ENCODE measurements around the gene CIZ1.
A peak's percentile ranks its signal among the peaks of the same experiment; 100 is the strongest.

The CIZ1 gene

DNA sequence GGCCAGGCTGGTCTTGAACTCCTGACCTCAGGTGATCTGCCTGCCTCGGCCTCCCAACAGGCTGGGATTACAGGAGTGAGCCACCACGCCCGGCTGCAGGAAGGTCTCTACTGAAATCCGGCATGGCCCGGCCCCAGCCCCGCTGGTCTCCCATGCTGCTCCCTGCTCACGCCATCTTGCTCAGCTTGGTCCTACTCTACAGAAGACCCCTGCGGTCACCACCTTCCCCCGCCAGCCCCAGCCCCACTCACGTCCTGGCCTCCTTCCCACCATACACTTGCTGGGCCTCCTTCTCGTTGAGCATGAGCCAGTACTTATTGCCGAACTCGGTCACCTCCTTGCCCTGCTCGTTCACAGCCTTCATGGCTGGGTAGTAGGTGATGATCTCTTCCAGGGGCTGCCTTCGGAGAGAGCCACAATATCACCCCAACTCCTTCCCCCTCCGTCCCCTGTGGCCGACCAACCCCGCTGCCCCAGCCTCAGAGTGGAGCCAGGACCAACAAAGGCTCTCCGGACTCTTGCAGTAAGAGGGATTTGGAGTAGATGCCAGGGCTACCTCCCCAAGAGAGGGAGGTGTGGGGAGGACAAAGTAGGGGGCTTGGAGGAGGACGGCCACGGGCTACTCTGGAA is 67.8 kb downstream of the CIZ1 start:
- DNase-seq, result no peak

DNA sequence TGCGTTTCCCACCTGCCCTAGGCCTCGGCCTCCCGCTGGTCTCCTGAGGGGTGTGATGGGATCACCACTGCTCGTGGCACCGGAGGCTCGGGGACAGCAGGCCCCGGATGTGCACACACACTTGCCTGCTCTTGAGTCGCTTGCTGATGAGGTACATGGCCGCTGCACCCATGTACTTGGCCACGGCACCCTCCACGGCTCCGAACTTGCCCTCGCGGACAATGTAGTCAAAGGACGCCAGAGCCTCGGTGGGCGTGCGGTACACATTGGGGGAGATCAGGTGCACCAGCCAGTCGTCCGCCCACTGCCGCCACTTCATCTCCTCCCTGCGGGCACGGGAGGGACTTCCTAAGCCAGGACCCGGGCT is 68.6 kb downstream of the CIZ1 start:
- no peak for DNase-seq

- no peak for DNase-seq
Observed at GRCh38 chr9:128121924-128122808, 69.2 kb downstream of the CIZ1 start.

DNA sequence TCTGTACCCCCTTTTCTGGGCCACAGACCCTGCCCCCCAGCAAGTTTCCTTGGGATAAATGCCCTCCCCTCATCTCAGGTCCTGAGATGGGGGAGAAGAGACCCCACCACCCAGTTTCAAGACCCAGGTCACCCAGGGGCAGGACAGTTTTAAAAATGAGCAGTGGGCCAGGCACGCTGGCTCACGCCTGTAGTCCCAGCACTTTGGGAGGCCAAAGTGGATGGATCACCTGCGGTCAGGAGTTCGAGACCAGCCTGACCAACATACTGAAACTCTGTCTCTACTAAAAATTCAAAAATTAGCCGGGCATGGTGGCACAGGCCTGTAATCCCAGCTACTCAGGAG is 69.9 kb downstream of the CIZ1 start:
- no peak for DNase-seq

DNA sequence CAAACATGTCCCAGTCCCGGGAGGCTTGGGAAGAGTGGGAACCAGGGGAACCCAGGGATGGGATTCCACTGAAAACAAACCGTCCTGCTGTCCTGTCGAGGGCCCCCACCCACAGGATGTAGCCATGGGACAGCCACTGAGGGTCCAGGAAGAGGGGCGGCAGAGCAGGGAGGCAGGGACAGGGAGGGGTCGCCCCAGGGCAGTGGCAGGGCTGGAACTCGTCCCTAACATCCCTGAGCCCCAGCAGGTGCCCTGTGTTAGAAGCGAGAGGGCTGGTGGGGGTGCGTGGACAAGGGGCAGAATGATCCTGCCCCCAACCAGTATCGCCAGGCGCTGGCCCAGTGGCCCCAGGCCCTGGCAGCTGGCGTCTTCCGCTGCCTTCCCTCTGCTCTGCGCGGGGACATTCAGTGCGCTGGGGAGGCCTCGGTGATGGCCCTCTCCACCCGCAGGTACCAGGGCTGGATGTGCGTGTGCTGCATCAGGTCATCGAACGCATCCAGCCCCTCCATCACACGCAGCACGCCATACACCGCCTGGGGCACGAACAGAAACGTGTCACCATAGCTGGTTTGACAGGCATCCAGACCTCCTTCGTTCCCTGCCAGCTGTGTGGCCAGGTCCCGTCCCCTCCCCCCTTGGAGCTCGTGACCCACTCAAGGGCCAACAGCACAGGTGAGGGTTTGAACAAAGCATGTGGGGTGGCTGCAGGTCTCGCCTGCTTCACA is 70.5 kb downstream of the CIZ1 start:
- DNase-seq, result no peak

DNA sequence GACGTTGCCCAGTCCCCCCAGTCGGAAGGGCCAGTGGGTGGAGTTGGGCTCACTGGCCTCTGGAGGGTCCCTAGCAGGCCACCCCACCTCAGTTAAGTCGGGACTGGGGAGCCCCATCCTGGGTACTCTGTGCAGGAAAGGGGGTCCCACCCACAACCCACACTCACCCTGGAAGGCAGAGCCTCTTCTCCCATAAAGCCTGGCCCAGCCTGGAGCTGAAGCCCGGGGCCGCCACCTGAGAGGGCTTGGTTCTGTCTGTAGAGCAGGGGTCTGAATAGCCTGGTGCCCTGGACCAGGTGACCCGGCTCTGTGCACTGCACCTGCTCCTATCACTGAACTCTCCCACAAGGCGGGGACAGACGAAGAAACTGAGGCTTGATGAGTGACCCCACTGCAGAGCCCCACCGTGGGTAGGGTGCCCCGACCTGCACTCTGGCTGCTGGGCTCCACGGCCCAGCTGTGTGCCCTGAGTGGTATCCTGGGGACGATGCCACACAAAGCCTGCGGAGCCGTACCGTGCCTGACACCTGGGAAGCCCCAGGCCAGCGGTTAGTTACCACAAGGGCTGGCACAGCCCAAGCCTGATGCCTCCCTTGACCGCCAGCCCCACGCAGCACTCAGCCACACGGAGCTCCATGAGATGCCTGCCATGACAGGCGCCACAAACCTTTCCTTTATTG is 71.2 kb downstream of the CIZ1 start:
- no peak for DNase-seq

DNA sequence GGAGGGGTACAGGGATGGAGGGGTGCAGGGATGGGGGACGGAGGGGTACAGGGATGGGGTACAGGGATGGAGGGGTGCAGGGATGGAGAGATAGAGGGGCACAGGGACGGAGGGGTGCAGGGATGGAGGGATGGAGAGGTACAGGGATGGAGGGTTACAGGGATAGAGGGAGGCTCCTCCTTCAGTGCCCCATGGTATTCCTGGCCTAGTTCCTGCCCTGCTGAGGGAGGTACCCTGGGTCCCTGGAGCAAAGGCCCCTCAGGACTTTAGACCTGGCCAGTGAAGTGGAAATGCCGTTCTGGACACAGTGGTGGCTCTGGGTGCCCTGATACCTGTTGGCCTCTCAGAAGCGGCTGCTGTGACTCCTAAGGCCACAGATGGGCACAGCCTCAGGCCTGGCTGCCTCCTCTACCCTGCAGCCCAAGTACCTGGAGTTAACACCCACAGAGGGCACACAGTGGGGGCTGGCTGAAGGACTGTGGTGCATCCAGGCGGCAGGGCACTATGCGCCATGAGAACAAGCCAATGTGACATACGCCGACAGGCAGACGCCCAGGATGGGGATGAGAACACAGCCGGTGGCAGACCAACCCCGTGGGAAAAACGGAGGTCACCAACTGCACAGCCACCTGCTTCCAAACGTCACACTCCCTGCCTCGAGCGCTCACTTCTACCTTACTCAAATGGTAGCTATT is 72.3 kb downstream of the CIZ1 start:
- no peak for DNase-seq

DNA sequence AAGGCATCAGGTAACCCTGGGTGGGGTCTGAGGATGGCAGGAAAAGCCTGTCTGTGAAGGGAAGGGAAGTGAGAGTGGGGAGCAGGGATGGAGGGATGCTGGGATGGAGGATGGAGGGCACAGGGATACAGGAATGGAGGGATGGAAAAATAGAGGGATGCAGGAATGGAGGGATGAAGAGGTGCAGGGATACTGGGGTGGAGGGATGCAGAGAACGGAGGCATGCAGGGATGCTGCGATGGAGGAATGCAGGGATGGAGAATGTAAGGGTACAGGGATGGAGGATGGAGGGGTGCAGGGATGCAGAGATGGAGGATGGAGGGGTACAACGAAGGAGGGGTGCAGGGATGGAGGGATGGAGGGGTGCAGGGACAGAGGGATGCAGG is 72.9 kb downstream of the CIZ1 start:
- no peak for DNase-seq

DNA sequence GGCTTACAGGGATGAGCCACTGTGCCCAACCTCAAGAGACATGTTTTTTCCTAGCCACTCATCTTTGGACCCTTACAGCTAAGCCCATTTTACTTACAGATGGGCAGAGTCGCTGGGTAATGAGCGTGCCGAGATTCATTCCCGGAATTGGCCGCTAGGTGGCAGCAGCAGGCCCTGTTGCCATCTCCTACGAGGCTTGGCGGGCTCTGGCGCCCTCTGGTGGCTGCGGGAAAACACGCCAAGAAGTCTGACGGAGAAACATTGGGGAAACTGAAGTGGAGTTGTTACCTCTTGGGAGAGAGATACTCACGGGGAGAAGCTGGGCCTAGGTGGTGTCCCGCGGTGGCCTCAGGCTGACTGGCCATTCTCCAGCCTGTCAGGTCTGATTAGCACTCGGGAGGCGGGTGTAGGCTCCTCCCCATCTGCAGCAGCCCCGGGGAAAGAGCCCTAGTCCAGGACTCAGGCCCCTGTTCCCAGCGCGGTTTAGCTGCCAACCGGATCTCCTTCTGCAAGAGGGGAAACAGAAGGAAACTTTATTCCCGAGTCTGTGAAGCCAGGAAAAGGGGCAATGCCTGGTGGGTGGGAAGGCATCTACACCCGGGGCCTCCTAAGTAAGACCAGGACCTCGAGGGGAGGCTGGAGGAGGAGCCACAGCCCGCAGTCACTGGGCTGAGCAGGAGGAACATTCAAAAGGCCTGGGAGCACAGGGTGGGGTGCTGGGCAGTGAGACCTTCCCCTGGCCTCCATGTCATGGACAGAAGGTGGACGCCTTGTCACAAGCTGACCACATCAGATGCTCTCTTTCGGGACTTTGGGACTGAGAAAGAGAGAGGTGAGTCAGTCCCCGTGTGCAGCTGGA is 73.5 kb downstream of the CIZ1 start:
- DNase-seq, result peak; percentile 77

DNA sequence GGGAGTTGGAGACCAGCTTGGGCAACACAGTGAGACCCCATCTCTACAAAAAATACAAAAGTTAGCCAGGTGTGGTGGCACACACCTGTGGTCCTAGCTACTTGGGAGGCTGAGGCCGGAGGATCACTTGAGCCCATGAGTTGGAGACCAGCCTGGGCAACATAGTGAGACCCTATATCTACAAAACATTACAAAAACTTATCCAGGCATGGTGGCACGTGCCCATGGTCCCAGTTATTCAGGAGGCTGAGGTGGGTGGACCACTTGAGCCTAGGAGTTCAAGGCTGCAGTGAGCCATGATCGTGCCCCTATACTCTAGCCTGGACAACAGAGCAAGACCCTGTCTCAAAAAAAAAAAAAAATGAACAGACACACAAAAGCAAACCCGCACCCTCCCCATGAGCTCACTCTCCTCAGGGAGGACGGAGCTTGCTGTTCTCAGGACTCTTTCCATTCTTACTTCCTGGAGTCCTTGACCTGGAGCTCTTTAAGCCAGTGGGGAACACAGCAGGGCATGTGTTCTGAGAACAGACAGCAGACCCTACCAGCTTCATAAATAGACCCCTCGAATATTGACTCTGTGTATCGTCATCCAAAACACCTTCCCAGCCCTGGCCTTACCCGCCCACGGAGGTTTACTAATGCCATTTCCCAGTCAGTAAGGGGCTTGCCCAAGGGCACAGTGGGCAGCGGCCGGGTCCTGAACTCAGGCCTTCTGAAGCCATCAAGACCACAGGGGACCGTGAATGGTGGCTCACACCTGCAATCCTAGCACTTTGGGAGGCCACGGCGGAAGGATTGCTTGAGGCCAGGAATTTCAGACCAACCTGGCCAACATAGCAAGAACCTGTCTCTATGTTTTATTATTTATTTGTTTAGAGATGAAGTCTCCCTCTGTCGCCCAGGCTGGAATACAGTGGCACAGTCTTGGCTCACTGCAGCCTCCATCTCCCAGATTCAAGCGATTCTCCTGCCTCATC is 75.0 kb downstream of the CIZ1 start:
- DNase-seq, result no peak

Data from activated gamma-delta T cell (primary cell).